Measurements from ENCODE around the gene CRBN. TPM values are rescaled to one million over a fixed set of nuclear protein-coding genes. Genes with fewer than 3 reads are reported as not detected.

CRBN gene
- total and polyA plus RNA-seq, 8 donors = 13.8 to 31.8 (median 24.2) TPM

- no peaks in the 10 kb centered on the region for H3K9me3 ChIP-seq
- no peaks in the 10 kb centered on the region for H3K27me3 ChIP-seq
- 60 to 74% methylated on average over 4 of the region's 4 CpGs for WGBS, 2 donors
- no peak for ATAC-seq
- no peak for TF ChIP-seq CTCF (IDR thresholded peaks at IDR 0.05)
- no peaks in the 10 kb centered on the region for H3K36me3 ChIP-seq
- no peaks in the 10 kb centered on the region for H3K4me1 ChIP-seq
- intact Hi-C loops (cut with DNase I) = no loop called here
- no peak for DNase-seq
- no peak overlapping the region for H3K4me3 ChIP-seq
- no peak for FAIRE-seq
- no peak overlapping the region for H3K27ac ChIP-seq
Observed at GRCh38 chr3:3119393-3119851, 60.1 kb downstream of the CRBN start.

- no peaks in the 10 kb centered on the region for H3K9me3 ChIP-seq
- H3K4me3 ChIP-seq = no peak overlapping the region
- ATAC-seq (no peak), DNase-seq (no peak), FAIRE-seq (no peak)
- H3K27me3 ChIP-seq = no peaks in the 10 kb centered on the region
- WGBS, 2 donors = 49 to 56% methylated on average over 2 of the region's 2 CpGs
- no peaks in the 10 kb centered on the region for H3K4me1 ChIP-seq
- no peaks in the 10 kb centered on the region for H3K36me3 ChIP-seq
- intact Hi-C loops (cut with DNase I) = no loop called here
- no peak overlapping the region for H3K27ac ChIP-seq
- no peak for TF ChIP-seq CTCF (IDR thresholded peaks at IDR 0.05)
Observed at GRCh38 chr3:3117651-3118050, 61.8 kb downstream of the CRBN start.

DNA sequence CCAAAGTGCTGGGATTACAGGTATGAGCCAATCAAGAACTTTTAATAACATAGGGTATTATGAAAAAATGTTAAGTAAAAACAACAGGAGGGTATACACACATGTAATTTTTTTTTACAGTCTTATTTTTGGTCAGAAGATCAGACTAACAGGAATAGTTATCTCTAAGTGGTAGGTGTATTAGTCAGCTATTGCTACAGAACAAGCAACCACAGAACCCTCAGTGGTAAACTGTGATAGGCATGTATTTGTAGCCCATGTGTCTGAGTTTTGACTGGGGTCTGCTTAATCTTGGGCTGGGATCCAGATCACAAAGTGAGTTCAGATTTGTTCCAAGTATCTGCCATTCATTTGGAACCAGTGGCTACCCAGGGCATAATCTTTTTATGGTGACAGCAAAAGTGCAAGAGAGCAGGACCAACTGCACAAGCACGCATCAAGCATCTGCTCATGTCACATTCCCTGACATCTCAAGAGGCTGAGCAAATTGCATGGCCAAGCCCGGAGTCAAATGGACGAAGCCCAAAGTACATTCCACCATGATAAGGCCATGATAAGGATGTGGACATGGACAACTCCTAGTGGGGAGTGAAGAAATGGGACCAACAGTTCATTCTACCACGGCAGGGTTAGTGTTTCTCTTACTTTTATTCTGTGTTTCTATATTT is 66.3 kb downstream of the CRBN start:
- no peak for ATAC-seq

DNA sequence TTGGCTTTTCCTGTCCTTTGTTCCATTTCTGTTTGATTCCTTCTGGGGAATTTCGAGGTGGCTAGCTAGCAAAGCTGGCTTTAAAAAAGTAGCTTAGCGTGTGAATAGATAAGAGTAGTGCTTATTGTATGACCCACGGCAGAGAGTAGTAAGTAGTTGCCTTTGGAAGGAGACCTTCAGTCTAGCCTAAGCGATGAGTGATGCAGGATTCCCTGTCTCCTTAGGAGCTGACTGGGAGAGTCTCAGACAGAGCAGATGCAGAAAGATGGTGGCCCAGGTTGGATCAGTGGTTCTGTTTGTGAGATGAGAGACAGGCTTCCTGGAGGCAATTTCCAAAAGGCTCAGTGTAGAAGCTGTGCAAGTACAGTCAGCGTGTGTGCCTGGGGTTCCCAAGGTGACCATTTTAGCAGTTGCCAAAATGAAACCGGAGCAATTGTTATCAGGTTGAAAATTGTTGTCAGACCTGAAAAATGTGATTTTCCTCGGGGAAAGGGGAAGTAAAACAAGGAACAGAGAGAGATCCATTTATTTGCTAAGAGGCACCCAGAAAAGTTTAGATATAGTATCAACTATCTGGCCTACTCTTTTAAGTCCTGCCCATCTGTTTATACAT is 68.6 kb downstream of the CRBN start:
- Histone ChIP-seq H3K27ac (no peak overlapping the region), H3K27me3 (no peaks in the 10 kb centered on the region), H3K36me3 (no peaks in the 10 kb centered on the region), H3K9me3 (no peaks in the 10 kb centered on the region), H3K4me3 (no peak overlapping the region), H3K4me1 (no peaks in the 10 kb centered on the region)
- no peak for TF ChIP-seq CTCF (IDR thresholded peaks at IDR 0.05)
- intact Hi-C loops (cut with DNase I) = no loop called here
- no peak for DNase-seq
- WGBS, 2 donors = 33% methylated on average over 7 of the region's 7 CpGs
- peak in 3 of 4 donors; percentile 35 to 70 (median 43) for ATAC-seq
- no peak for FAIRE-seq

More for the DNA sequence above, 66.3 kb downstream of the CRBN start:
- Histone ChIP-seq H3K9me3 (no peaks in the 10 kb centered on the region), H3K4me3 (no peak overlapping the region), H3K4me1 (no peaks in the 10 kb centered on the region), H3K27ac (no peak overlapping the region), H3K27me3 (no peaks in the 10 kb centered on the region), H3K36me3 (no peaks in the 10 kb centered on the region)
- no peak for FAIRE-seq
- no peak for DNase-seq
- 38 to 40% methylated on average over 4 of the region's 4 CpGs for WGBS, 2 donors
- no peak for TF ChIP-seq CTCF (IDR thresholded peaks at IDR 0.05)
- intact Hi-C loops (cut with DNase I) = no loop called here

DNA sequence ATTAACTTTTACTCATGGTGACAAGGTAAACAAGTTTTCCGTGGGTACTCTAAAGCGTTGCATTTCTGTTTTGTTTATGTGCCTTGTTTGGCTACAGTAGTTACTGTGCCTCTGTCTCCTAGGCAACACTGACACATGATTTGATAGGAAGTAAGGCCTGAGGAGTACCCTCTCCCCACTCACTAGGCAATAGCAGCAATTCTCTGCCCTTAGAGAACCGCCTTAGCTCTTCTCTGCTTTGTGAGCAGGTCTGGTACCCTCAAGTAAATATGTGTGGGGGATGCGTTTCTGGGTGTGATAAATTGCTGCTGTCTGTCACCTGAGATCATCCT is 69.2 kb downstream of the CRBN start, which contains the start of gene IL5RA:
Gene IL5RA (minus strand): TSS at position 76 of the 332 bp plus-strand sequence. CDS start 5,390 bp downstream, outside the sequence.
- Histone ChIP-seq H3K27me3 (no peaks in the 10 kb centered on the region), H3K4me3 (no peak within 1 kb of the TSS), H3K4me1 (no peaks in the 10 kb centered on the region), H3K36me3 (no peaks in the 10 kb centered on the region), H3K9me3 (no peaks in the 10 kb centered on the region), H3K27ac (no peak within 1 kb of the TSS)
- FAIRE-seq (no peak), DNase-seq (no peak), ATAC-seq (peak in 3 of 4 donors; percentile 53 to 73 (median 67))
- intact Hi-C loops (cut with DNase I) = no loop called here
- TF ChIP-seq CTCF (IDR thresholded peaks at IDR 0.05) = no peak
- WGBS, 2 donors = 11 to 23% methylated on average over 4 of the region's 4 CpGs

Data from pancreas (tissue), 10 donors.